Thyroid gland (tissue), 4 donors: ENCODE measurements around the gene PTPRB.

Source experiments
- CTCF ChIP-seq, 6 experiments: fragments of 200-600 bp in 3 of 6; fragments of 450-650 bp in 3 of 6; sonication (generic) in 3 of 6; IDR thresholded peaks; one replicate each; pipeline ENCODE4 v1.5.1; 2016 to 2019; ENCODE audit warnings: antibody characterized with exemption in 6 of 6, mild to moderate bottlenecking in 2 of 6, inconsistent platforms in 1 of 6, moderate library complexity in 1 of 6
- POLR2A ChIP-seq, 2 donors: fragments of 450-650 bp; IDR thresholded peaks; one replicate each; pipeline ENCODE4 v1.6.1; 2017; ENCODE audit warnings: antibody characterized with exemption in 2 of 2, mild to moderate bottlenecking in 2 of 2, moderate library complexity in 1 of 2

GRCh38 chr12:70497508-70497907 is 139.7 kb downstream of the PTPRB start:
- no peak for TF ChIP-seq CTCF (IDR thresholded peaks at IDR 0.05)
- no peak for TF ChIP-seq POLR2A (IDR thresholded peaks at IDR 0.05)
